T1000 (cell line): ENCODE results near the gene ADAM12.
A peak's percentile ranks its signal among the peaks of the same experiment; 100 is the strongest.
"Not testable (repeated sequence)": the region's sequence is repeated elsewhere in the genome, so short reads cannot be mapped to it uniquely, and the experiment has no call there.

Source experiments
- DNase-seq: peaks from one replicate; lab custom pipeline; 2025; ENCODE audit warnings: mixed read lengths; lab: John Stamatoyannopoulos, UW

Gene ADAM12

GRCh38 chr10:125982260-125982948 lies 405.9 kb downstream of the ADAM12 start:
- peak; percentile 38 for DNase-seq

DNA sequence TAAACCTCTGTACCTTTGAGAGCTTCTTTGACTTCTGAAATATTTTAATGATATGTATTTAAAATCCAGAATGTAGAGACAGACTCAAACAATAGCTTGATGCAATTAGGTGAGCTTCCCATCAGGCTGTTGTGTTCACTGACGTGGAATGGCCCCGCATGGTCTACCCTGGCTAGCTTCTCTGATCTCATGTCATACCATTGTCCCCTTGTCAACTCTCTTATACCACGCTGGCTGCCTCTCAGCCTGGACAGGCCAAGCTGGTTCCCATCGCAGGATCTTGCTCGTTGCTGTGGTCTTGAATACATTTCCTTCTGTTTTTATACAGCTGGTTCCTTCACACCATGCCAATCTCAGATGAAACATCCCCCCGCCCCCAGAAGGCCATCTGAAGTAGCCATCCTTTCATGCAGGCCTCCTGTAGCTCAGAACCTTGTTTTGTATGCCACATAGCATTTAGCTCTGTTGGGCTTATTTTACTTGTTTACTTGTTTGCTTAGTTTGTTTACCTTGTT lies 407.7 kb downstream of the ADAM12 start:
- DNase-seq, result no peak

- DNase-seq, result no peak
Observed at GRCh38 chr10:125979976-125980375, 408.3 kb downstream of the ADAM12 start.

DNA sequence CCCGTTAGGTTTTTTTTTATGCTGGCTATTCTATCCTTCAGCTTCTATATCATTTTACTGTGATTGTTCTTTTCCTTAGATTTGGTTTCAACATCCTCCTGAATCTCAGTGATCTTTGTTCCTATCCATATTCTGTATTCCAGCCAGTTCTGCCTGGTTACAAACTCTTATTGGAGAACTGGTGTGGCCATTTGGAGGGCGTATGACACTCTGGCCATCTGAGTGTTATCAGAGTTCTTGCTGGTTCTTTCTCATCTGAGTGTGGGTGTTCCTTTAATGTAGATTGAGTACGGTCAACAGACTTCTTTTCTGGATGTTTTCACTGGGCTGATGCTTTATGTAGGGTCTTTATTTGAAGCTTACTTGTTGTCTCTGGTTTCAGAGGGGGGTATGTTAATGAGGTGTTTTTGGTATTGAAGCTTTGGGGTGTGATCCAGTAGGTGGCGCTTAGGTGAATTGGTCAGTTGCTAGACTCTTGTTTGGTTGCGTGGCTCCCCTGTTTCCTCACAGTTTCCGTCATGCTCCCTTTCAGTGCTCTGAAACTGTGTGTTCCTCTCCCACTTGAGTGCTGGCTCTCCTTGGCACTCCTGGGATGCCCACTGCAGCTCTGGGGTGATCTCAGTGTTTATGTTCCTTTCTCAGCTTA lies 411.2 kb downstream of the ADAM12 start:
- no peak for DNase-seq

DNA sequence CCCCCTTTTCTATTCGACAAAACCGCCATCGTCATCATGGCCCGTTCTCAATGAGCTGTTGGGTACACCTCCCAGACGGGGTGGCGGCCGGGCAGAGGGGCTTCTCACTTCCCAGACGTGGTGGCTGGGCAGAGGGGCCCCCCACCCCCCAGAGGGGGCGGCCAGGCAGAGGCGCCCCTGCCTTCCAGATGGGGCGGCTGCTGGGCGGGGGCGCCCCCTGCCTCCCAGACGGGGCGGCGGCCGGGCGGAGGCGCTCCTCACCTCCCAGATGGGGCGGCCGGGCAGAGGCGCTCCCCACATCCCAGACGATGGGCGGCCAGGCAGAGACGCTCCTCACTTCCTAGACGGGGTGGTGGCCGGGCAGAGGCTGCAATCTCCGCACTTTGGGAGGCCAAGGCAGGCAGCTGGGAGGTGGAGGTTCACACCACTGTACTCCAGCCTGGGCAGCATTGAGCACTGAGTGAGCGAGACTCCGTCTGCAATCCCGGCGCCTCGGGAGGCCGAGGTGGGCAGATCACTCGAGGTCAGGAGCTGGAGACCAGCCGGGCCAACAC lies 418.1 kb downstream of the ADAM12 start:
- DNase-seq, result not testable (repeated sequence)

GRCh38 chr10:125967533-125967932 lies 420.7 kb downstream of the ADAM12 start:
- DNase-seq, result no peak

- DNase-seq, result no peak
Observed at GRCh38 chr10:125964558-125964957, 423.7 kb downstream of the ADAM12 start.
